IMR-90 (cell line): ENCODE data around the gene KCNMA1.

Source experiments
- BHLHE40 ChIP-seq: fragments of 150-350 bp; IDR thresholded peaks from 2 replicates; pipeline ENCODE4 v1.6.1; 2016; ENCODE audit warnings: mild to moderate bottlenecking, low read depth, low read length
- MXI1 ChIP-seq: IDR thresholded peaks from 2 replicates; pipeline ENCODE4 v1.6.1; 2012; ENCODE audit warnings: low read depth, mild to moderate bottlenecking, low read length, moderate library complexity, borderline replicate concordance
- NFE2L2 ChIP-seq: fragments of 150-350 bp; IDR thresholded peaks from 2 replicates; pipeline ENCODE4 v1.6.1; 2016; ENCODE audit warnings: low read depth, mild to moderate bottlenecking, low read length
- SMC3 ChIP-seq: fragments of 150-350 bp; IDR thresholded peaks from 2 replicates; pipeline ENCODE4 v1.6.1; 2016; ENCODE audit warnings: low read depth, mild to moderate bottlenecking, antibody characterized with exemption, low read length, moderate library complexity
- TF ChIP-seq, protein P1 (sequence below): conservative IDR thresholded peaks from 2 replicates; pipeline ENCODE4 v1.5.1; 2012; ENCODE audit warnings: mild to moderate bottlenecking, low read depth, low read length, improper control_type of control experiment

DNA sequence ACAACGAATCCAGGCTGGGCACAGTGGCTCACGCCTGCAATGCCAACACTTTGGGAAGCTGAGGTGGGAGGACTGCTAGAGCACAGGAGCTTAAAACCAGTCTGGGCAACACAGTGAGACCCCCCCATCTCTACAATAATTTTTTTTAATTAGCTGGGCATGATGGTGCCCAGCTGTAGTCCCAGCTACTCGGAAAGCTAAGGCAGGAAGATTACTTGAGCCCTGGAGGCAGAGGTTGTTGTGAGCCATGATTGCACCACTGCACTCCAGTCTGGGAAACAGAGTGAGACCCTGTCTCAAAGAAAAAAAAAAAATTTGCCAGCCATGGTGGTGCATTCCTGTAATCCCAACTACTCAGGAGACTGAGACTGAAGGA lies 396.3 kb downstream of the KCNMA1 start:
- TF ChIP-seq SMC3 (no peak), BHLHE40 (no peak), MXI1 (no peak), NFE2L2 (no peak)
- TF ChIP-seq, protein P1, sequence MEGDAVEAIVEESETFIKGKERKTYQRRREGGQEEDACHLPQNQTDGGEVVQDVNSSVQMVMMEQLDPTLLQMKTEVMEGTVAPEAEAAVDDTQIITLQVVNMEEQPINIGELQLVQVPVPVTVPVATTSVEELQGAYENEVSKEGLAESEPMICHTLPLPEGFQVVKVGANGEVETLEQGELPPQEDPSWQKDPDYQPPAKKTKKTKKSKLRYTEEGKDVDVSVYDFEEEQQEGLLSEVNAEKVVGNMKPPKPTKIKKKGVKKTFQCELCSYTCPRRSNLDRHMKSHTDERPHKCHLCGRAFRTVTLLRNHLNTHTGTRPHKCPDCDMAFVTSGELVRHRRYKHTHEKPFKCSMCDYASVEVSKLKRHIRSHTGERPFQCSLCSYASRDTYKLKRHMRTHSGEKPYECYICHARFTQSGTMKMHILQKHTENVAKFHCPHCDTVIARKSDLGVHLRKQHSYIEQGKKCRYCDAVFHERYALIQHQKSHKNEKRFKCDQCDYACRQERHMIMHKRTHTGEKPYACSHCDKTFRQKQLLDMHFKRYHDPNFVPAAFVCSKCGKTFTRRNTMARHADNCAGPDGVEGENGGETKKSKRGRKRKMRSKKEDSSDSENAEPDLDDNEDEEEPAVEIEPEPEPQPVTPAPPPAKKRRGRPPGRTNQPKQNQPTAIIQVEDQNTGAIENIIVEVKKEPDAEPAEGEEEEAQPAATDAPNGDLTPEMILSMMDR = no peak
